Liver (tissue), 9 donors: ENCODE measurements around the gene GATA1. TPM values are rescaled to one million over a fixed set of nuclear protein-coding genes. Genes with fewer than 3 reads are reported as not detected.

Source experiments
- DNase-seq: peaks from one replicate; pipeline ENCODE4 v3.0.0-alpha.2; 2017; ENCODE audit warnings: low spot score
- H3K27ac ChIP-seq, 2 donors: one replicate each; pipeline ENCODE4 v1.7.0; 2013; ENCODE audit warnings: inconsistent platforms in 2 of 2, low read length in 2 of 2, control low read depth in 1 of 2, low read depth in 1 of 2, mild to moderate bottlenecking in 1 of 2
- H3K27me3 ChIP-seq, 4 donors: one replicate each; pipeline versions ENCODE4 v1.6.1 to v1.7.0; 2013; ENCODE audit warnings: low read length in 3 of 4, inconsistent platforms in 1 of 4, mild to moderate bottlenecking in 1 of 4, moderate library complexity in 1 of 4; ENCODE audit not compliant: control insufficient read depth in 4 of 4, insufficient read depth in 4 of 4
- H3K36me3 ChIP-seq, 4 donors: one replicate each; pipeline versions ENCODE4 v1.6.1 to v1.7.0; 2013; ENCODE audit warnings: low read length in 3 of 4, mild to moderate bottlenecking in 3 of 4, low read depth in 1 of 4, moderate library complexity in 1 of 4; ENCODE audit not compliant: control insufficient read depth in 4 of 4, insufficient read depth in 3 of 4
- H3K4me1 ChIP-seq, 4 donors: one replicate each; pipeline versions ENCODE4 v1.6.1 to v1.7.0; 2013; ENCODE audit warnings: low read length in 3 of 4, mild to moderate bottlenecking in 3 of 4, moderate library complexity in 1 of 4; ENCODE audit not compliant: control insufficient read depth in 4 of 4, insufficient read depth in 4 of 4
- H3K4me3 ChIP-seq, 3 donors: one replicate each; pipeline versions ENCODE4 v1.6.1 to v1.7.0; 2013; ENCODE audit warnings: low read length in 3 of 3, control low read depth in 1 of 3, low read depth in 1 of 3, mild to moderate bottlenecking in 1 of 3
- H3K9ac ChIP-seq, 2 donors: one replicate each; pipeline ENCODE4 v1.7.0; 2013; ENCODE audit warnings: low read length in 2 of 2, mild to moderate bottlenecking in 2 of 2, moderate library complexity in 2 of 2, control low read depth in 1 of 2, low read depth in 1 of 2
- H3K9me3 ChIP-seq, 4 donors: one replicate each; pipeline versions ENCODE4 v1.6.1 to v1.7.0; 2013; ENCODE audit warnings: low read length in 3 of 4; ENCODE audit not compliant: control insufficient read depth in 4 of 4
- ATF3 ChIP-seq: IDR thresholded peaks from 2 replicates; pipeline ENCODE4 v1.6.1; 2016; ENCODE audit warnings: antibody characterized with exemption
- EGR1 ChIP-seq, 2 donors: IDR thresholded peaks; 2 replicates each; pipeline ENCODE4 v1.6.1; 2016 to 2018; ENCODE audit warnings: antibody characterized with exemption in 2 of 2, low read depth in 2 of 2
- FOXA1 ChIP-seq: IDR thresholded peaks from 2 replicates; pipeline ENCODE4 v1.6.1; 2016; ENCODE audit warnings: antibody characterized with exemption
- FOXA2 ChIP-seq: IDR thresholded peaks from 2 replicates; pipeline ENCODE4 v1.6.1; 2016; ENCODE audit warnings: antibody characterized with exemption
- HNF4A ChIP-seq, 2 donors: conservative IDR thresholded peaks; 2 replicates each; pipeline ENCODE4 v1.6.1; 2016; ENCODE audit warnings: antibody characterized with exemption in 2 of 2, mild to moderate bottlenecking in 2 of 2
- HNF4G ChIP-seq: IDR thresholded peaks from 2 replicates; pipeline ENCODE4 v1.6.1; 2016; ENCODE audit warnings: antibody characterized with exemption
- JUND ChIP-seq, 2 donors: IDR thresholded peaks; 2 replicates each; pipeline ENCODE4 v1.6.1; 2016; ENCODE audit warnings: antibody characterized with exemption in 2 of 2
- RAD21 ChIP-seq, 2 donors: IDR thresholded peaks; 2 replicates each; pipeline ENCODE4 v1.6.1; 2016; ENCODE audit warnings: antibody characterized with exemption in 2 of 2, mild to moderate bottlenecking in 2 of 2
- SP1 ChIP-seq: IDR thresholded peaks from 2 replicates; pipeline ENCODE4 v1.6.1; 2018; ENCODE audit warnings: antibody characterized with exemption, mild to moderate bottlenecking
- TAF1 ChIP-seq: conservative IDR thresholded peaks from 2 replicates; pipeline ENCODE4 v1.6.1; 2016; ENCODE audit warnings: antibody characterized with exemption, mild to moderate bottlenecking
- YY1 ChIP-seq: IDR thresholded peaks from 2 replicates; pipeline ENCODE4 v1.6.1; 2016; ENCODE audit warnings: antibody characterized with exemption, mild to moderate bottlenecking
- WGBS: extraction: QIAGEN DNeasy Blood & Tissue Kit; methylation state at CpG from one replicate; pipeline ENCODE4 v1.1.7; 2013; 5-methylcytosine and 5-hydroxymethylcytosine counted together
- polyA plus RNA-seq, 2 donors: library from polyadenylated mRNA; stranded (reverse) in 1 of 2; unstranded in 1 of 2; fragments of 200-250 nt in 1 of 2; fragments of >200 nt in 1 of 2; fragmentation: Nextera tagmentation in 1 of 2; extraction: Ambion mirVana in 1 of 2; gene quantifications; one replicate each; pipeline versions ENCODE4 v1.2.1 to v1.2.3, GENCODE V29; 2013 to 2015
- total RNA-seq, 2 donors: library from RNA; depleted of rRNA; stranded (reverse); fragments of >200 nt; gene quantifications; one replicate each; pipeline ENCODE4 v1.2.3, GENCODE V29; 2014
- donor health status: healthy.
- donor health status: healthy.
- donor health status: healthy.
- donor health status: healthy.
- donor health status: healthy.

GATA1 gene
- total and polyA plus RNA-seq, 4 donors: 0.05 to 39.9 TPM; not detected in 2

- Histone ChIP-seq H3K27ac (no peak overlapping the region), H3K27me3 (no peaks in the 10 kb centered on the region), H3K9ac (no peak overlapping the region), H3K4me1 (no peaks in the 10 kb centered on the region), H3K36me3 (no peaks in the 10 kb centered on the region), H3K4me3 (no peak overlapping the region), H3K9me3 (no peaks in the 10 kb centered on the region)
- no peak for DNase-seq
- 100% methylated on average over 1 of the region's 1 CpG for WGBS
- no peak for TF ChIP-seq HNF4G
- no peak for TF ChIP-seq JUND (IDR thresholded peaks at IDR 0.05)
- no peak for TF ChIP-seq FOXA2
- TF ChIP-seq EGR1 (IDR thresholded peaks at IDR 0.05; ENCODE audit: low read depth in 2 of 2): no peak
- no peak for TF ChIP-seq TAF1
- no peak for TF ChIP-seq FOXA1
Observed at GRCh38 chrX:48785186-48785539, 1.2 kb upstream of the GATA1 start.

GRCh38 chrX:48785540-48786214, 713 bp upstream of the GATA1 start:
- Histone ChIP-seq H3K27me3 (no peaks in the 10 kb centered on the region), H3K9me3 (no peaks in the 10 kb centered on the region), H3K4me1 (no peaks in the 10 kb centered on the region), H3K4me3 (no peak overlapping the region), H3K9ac (no peak overlapping the region), H3K36me3 (no peaks in the 10 kb centered on the region), H3K27ac (no peak overlapping the region)
- TF ChIP-seq EGR1 (IDR thresholded peaks at IDR 0.05; ENCODE audit: low read depth in 2 of 2) (no peak), HNF4G (no peak), FOXA2 (no peak), JUND (IDR thresholded peaks at IDR 0.05) (no peak), SP1 (no peak), YY1 (no peak)
- DNase-seq: peak; percentile 58
- WGBS: 85% methylated on average over 16 of the region's 16 CpGs

- Histone ChIP-seq H3K36me3 (no peaks in the 10 kb centered on the region), H3K9me3 (no peaks in the 10 kb centered on the region), H3K27ac (no peak overlapping the region), H3K27me3 (no peaks in the 10 kb centered on the region), H3K4me3 (no peak overlapping the region), H3K4me1 (no peaks in the 10 kb centered on the region), H3K9ac (no peak overlapping the region)
- TF ChIP-seq HNF4A (conservative IDR thresholded peaks at IDR 0.05): no peak
- TF ChIP-seq EGR1 (IDR thresholded peaks at IDR 0.05; ENCODE audit: low read depth in 2 of 2): no peak
- no peak for TF ChIP-seq FOXA1
- TF ChIP-seq ATF3: no peak
- 78% methylated on average over 6 of the region's 6 CpGs for WGBS
- no peak for DNase-seq
Observed at GRCh38 chrX:48786825-48787504, 575 bp downstream of the GATA1 start.

GRCh38 chrX:48787505-48788443, 1.4 kb downstream of the GATA1 start:
- Histone ChIP-seq H3K9me3 (no peaks in the 10 kb centered on the region), H3K27ac (no peak overlapping the region), H3K36me3 (no peaks in the 10 kb centered on the region), H3K4me1 (no peaks in the 10 kb centered on the region), H3K4me3 (no peak overlapping the region), H3K9ac (no peak overlapping the region), H3K27me3 (no peaks in the 10 kb centered on the region)
- TF ChIP-seq RAD21 (IDR thresholded peaks at IDR 0.05) (no peak), HNF4G (no peak), TAF1 (no peak)
- WGBS: 54% methylated on average over 17 of the region's 17 CpGs
- DNase-seq: no peak
